Measurements from ENCODE around the gene TFRC. TPM values are rescaled to one million over a fixed set of nuclear protein-coding genes. Genes with fewer than 3 reads are reported as not detected.
"Not testable (repeated sequence)": the region's sequence is repeated elsewhere in the genome, so short reads cannot be mapped to it uniquely, and the experiment has no call there.

TFRC gene
- total RNA-seq, 1 donor, result 80.3 TPM

DNA sequence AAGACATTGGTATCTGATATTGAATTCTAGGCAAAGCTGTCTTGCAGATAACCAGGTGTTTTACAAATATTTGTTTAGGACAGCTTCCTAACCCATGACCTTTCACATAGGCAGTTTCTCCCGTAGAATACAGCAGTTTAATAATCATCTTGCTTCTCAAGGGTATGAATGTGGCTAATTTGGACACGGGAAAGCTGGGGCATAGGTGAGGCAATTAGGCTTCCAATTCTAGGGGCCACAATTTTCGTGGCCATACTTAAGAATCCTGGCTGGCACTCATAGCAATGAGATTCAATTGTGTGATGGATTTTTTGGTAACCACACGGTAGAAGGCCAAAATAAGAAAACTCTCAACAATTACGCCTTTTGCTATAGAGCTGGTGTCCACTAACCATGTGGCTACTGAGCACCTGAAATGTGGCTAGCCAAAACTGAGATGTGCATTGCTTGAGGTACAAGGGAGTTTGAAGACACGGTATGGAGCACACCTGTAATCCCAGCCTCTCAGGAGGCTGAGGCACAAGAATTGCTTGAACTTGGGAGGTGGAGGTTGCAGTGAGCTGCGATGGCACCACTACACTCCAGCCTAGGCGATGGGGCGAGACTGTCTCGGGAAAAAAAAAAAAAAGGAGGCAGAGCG lies 34.4 kb downstream of the TFRC start:
- no peak overlapping the region for H3K4me3 ChIP-seq (ENCODE audit: low read depth, low read length)
- TF ChIP-seq, protein P1, sequence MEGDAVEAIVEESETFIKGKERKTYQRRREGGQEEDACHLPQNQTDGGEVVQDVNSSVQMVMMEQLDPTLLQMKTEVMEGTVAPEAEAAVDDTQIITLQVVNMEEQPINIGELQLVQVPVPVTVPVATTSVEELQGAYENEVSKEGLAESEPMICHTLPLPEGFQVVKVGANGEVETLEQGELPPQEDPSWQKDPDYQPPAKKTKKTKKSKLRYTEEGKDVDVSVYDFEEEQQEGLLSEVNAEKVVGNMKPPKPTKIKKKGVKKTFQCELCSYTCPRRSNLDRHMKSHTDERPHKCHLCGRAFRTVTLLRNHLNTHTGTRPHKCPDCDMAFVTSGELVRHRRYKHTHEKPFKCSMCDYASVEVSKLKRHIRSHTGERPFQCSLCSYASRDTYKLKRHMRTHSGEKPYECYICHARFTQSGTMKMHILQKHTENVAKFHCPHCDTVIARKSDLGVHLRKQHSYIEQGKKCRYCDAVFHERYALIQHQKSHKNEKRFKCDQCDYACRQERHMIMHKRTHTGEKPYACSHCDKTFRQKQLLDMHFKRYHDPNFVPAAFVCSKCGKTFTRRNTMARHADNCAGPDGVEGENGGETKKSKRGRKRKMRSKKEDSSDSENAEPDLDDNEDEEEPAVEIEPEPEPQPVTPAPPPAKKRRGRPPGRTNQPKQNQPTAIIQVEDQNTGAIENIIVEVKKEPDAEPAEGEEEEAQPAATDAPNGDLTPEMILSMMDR (IDR thresholded peaks at IDR 0.05; ENCODE audit: insufficient read depth, low read length), result no peak
- no peak for DNase-seq (ENCODE audit: low read depth)

DNA sequence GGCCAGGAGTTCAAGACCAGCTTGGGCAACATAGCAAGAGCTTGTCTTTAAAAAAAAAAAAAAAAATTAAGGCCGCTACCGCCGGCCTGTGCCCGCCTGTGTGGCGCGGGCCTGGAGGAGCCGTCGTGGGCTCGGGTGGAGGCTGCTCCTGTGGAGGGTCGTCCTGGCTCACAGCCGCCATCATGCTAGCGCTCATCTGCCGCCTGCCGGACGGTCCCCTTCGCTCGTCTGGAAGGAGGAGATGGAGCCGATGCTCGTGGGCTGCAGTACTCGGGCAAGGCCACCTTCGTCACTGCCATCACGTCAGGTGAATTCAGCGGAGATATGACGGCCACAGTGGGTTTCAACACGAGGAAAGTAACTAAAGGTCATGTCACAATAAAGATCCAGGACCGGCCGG lies 37.4 kb downstream of the TFRC start:
- DNase-seq (ENCODE audit: low read depth), result no peak
- H3K4me3 ChIP-seq (ENCODE audit: low read depth, low read length), result no peak overlapping the region
- TF ChIP-seq, protein P1 (IDR thresholded peaks at IDR 0.05; ENCODE audit: insufficient read depth, low read length), result no peak

DNA sequence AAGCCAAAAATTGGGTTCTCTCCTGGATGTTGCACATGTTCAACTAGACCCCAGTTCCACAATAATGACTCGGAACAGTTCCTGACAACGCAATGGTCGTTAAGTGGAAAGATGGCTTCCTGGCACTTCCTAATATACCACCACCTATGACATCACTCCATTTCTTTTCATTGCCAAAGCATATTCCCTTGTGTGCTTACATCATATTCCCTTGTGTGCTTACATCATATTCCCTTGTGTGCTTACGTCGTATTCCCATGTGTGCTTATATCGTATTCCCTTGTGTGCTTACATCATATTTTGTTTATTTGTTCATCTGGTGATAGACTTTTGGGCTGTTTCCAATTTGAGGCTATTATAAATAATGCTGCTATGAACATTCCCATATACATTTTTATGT lies 39.2 kb downstream of the TFRC start:
- DNase-seq (ENCODE audit: low read depth), result no peak
- H3K4me3 ChIP-seq (ENCODE audit: low read depth, low read length), result no peak overlapping the region
- TF ChIP-seq, protein P1 (IDR thresholded peaks at IDR 0.05; ENCODE audit: insufficient read depth, low read length), result no peak

DNA sequence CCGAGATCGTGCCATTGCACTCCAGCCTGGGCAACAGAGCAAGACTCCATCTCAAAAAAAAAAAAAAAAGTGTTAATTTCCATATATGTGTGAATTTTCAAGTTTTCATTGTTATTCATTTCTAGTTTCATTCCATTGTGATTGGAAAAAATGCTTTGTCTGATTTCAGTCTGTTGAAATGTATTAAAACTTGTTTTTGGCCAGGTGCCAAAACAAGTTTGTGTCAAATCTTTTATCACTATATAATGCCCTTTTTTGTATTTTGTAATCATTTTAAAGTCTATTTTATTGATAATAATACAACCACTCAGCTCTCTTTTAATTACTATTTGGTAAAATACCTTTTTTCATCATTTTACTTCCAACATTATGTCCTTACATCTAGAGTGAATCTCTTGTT lies 42.5 kb downstream of the TFRC start:
- DNase-seq (ENCODE audit: low read depth), result no peak
- no peak overlapping the region for H3K4me3 ChIP-seq (ENCODE audit: low read depth, low read length)
- TF ChIP-seq, protein P1 (IDR thresholded peaks at IDR 0.05; ENCODE audit: insufficient read depth, low read length), result no peak

DNA sequence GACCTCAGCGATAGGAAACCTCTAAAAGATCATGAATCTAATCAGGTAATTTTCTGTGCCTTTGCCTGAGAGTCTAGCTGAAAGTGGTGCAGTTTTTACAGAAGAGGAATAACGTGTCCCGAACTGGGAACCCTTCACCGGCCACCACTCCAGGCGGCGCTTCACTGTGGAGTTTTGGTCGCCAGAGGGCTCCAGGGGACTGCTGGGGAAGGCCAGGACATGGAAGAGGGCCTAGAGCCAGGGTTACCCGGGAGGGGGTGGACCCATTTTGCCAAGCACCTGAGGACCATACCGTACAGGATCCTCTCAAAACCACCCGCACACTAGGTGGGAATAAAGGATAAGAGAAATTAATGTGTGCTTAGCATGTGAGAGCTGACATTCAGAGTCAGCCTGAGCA lies 55.8 kb downstream of the TFRC start:
- DNase-seq (ENCODE audit: low read depth); H3K4me3 ChIP-seq (ENCODE audit: low read depth, low read length): not testable (repeated sequence)
- TF ChIP-seq, protein P1 (IDR thresholded peaks at IDR 0.05; ENCODE audit: insufficient read depth, low read length), result peak; percentile 29

DNA sequence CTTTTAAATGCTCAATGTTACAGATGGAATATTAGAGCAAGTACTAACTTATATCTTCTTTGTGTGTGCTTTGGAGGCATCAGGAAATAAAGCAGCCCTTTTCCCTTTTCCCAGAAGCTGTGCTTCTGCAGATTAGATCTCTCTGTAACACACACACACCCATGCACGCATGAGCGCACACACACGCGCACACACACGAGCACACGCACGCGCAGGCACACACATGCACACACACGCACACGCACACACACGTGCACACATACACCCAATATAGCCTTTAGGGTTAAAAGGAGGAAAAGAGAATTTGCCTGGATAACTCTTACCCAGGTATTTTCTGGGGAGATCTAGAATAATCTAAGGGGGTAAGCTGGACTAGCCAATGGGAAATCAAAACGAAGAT lies 56.9 kb downstream of the TFRC start:
- no peak overlapping the region for H3K4me3 ChIP-seq (ENCODE audit: low read depth, low read length)
- no peak for DNase-seq (ENCODE audit: low read depth)
- TF ChIP-seq, protein P1 (IDR thresholded peaks at IDR 0.05; ENCODE audit: insufficient read depth, low read length), result no peak

DNA sequence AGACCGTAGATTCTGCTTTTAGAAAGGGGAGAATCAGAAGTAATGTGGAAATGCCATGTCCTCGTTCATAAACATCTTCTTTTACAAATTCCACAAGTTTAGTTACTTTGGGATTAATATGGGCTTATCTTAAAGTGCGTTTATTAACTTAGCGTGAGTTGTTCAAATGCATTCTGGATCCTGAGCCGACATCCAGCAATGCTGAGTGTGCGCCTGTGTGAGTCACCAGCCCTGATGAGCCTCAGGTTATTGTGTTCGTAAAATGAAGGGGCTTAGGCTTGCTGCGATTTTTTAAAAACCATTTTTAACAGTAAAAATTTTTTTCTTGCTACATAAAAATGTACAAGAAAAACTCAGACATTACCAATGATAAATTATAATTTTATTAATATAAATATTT lies 57.9 kb downstream of the TFRC start:
- no peak for DNase-seq (ENCODE audit: low read depth)
- TF ChIP-seq, protein P1 (IDR thresholded peaks at IDR 0.05; ENCODE audit: insufficient read depth, low read length), result no peak

DNA sequence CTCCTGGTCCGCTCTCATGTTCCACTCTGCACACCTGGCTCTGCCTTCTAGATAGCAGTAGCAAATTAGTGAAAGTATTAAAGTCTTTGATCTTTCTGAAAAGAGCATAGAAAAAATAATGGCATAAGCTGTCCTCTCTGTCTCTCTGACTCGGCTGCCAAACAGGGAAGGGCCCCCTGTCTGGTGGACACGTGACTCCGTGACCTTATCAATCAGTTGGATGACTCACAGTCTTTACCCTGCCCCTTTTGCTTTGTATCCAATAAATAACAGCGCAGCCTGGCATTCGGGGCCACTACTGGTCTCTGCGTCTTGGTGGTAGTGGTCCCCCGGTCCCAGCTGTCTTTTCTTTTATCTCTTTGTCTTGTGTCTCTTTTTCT lies 59.4 kb downstream of the TFRC start:
- H3K4me3 ChIP-seq (ENCODE audit: low read depth, low read length); DNase-seq (ENCODE audit: low read depth): not testable (repeated sequence)

More for the DNA sequence above, 57.9 kb downstream of the TFRC start:
- H3K4me3 ChIP-seq (ENCODE audit: low read depth, low read length), result no peak overlapping the region
